H1 (cell line): ENCODE data around the gene USP3. TPM values are rescaled to one million over a fixed set of nuclear protein-coding genes. Genes with fewer than 3 reads are reported as not detected.

ENCODE experiments used
- CTCF ChIA-PET: fragments of 300-600 bp; sonication (Branson Sonifier 250); formaldehyde crosslinking; loops from one replicate; lab custom pipeline; 2021; ENCODE audit not compliant: partially characterized antibody; lab: Charles Lee
- POLR2A ChIA-PET: fragments of 300-600 bp; sonication (Branson Sonifier 250); formaldehyde crosslinking; loops from one replicate; lab custom pipeline; 2021; ENCODE audit warnings: inconsistent platforms; ENCODE audit not compliant: partially characterized antibody; lab: Charles Lee
- DNase-seq, 2 experiments: peaks; one replicate each; pipeline versions ENCODE4 v3.0.0 to v3.0.0-alpha.2; 2010 to 2022; ENCODE audit warnings: low spot score in 2 of 2, low read depth in 1 of 2, mixed read lengths in 1 of 2
- FAIRE-seq: peaks from 2 replicates; lab custom pipeline; 2011; peaks lifted over from hg19 to GRCh38; lab: Jason Lieb, UNC
- H2AFZ ChIP-seq: 2 replicates; pipeline ENCODE4 v1.8.1; 2012; ENCODE audit warnings: low read length, inconsistent platforms
- H2AK5ac ChIP-seq: 2 replicates; pipeline ENCODE4 v1.6.1; 2013; ENCODE audit warnings: low read depth, low read length
- H2BK120ac ChIP-seq: replicated peaks from 2 replicates; pipeline ENCODE3; 2013; ENCODE audit warnings: low read depth, low read length, inconsistent platforms
- H2BK12ac ChIP-seq: 2 replicates; pipeline ENCODE4 v1.6.1; 2013; ENCODE audit warnings: low read depth, low read length
- H2BK15ac ChIP-seq: 2 replicates; pipeline ENCODE4 v1.6.1; 2013; ENCODE audit warnings: low read length
- H2BK20ac ChIP-seq: 2 replicates; pipeline ENCODE4 v1.6.1; 2013; ENCODE audit warnings: low read length
- H2BK5ac ChIP-seq: 2 replicates; pipeline ENCODE4 v1.6.1; 2013; ENCODE audit warnings: low read depth, low read length
- H3K14ac ChIP-seq: 2 replicates; pipeline ENCODE4 v1.6.1; 2013; ENCODE audit warnings: inconsistent platforms; ENCODE audit not compliant: insufficient read length
- H3K18ac ChIP-seq: 2 replicates; pipeline ENCODE4 v1.6.1; 2013; ENCODE audit warnings: low read length; ENCODE audit errors: extremely low read depth
- H3K23ac ChIP-seq: 2 replicates; pipeline ENCODE4 v1.6.1; 2013; ENCODE audit warnings: inconsistent platforms; ENCODE audit not compliant: insufficient read length
- H3K23me2 ChIP-seq: 2 replicates; pipeline ENCODE4 v1.6.1; 2013; ENCODE audit warnings: low read depth, low read length
- H3K27ac ChIP-seq: 2 replicates; pipeline ENCODE4 v1.6.1; 2011; ENCODE audit warnings: low read depth, low read length, inconsistent platforms
- H3K27me3 ChIP-seq, 4 experiments: replicated peaks in 1 of 4; 1 replicate in 1 of 4; 2 replicates in 3 of 4; pipeline versions ENCODE4 v1.6.1 to v1.8.1; 2011 to 2013; ENCODE audit warnings: low read length in 3 of 4, mild to moderate bottlenecking in 3 of 4, inconsistent platforms in 2 of 4, mixed read lengths in 2 of 4, moderate library complexity in 1 of 4; ENCODE audit not compliant: control insufficient read depth in 3 of 4, insufficient read depth in 3 of 4; ENCODE audit errors: extremely low read depth in 1 of 4
- H3K36me3 ChIP-seq, 4 experiments: 2 replicates each; pipeline versions ENCODE4 v1.6.1 to v1.8.1; 2011 to 2013; ENCODE audit warnings: mild to moderate bottlenecking in 4 of 4, low read length in 3 of 4, moderate library complexity in 2 of 4, control low read depth in 1 of 4, inconsistent platforms in 1 of 4; ENCODE audit not compliant: insufficient read depth in 4 of 4, control insufficient read depth in 2 of 4
- H3K4ac ChIP-seq: replicated peaks from 2 replicates; pipeline ENCODE3; 2013; ENCODE audit warnings: low read length, low read depth, mixed read lengths, inconsistent platforms; ENCODE audit not compliant: insufficient read length
- H3K4me1 ChIP-seq, 4 experiments: replicated peaks in 1 of 4; 1 replicate in 1 of 4; 2 replicates in 3 of 4; pipeline versions ENCODE4 v1.6.1 to v1.8.1; 2011 to 2013; ENCODE audit warnings: low read length in 3 of 4, inconsistent platforms in 2 of 4, mixed read lengths in 1 of 4; ENCODE audit not compliant: insufficient read depth in 4 of 4, control insufficient read depth in 3 of 4
- H3K4me2 ChIP-seq, 2 experiments: 2 replicates each; pipeline versions ENCODE4 v1.6.1 to v1.8.1; 2011 to 2013; ENCODE audit warnings: low read depth in 2 of 2, low read length in 2 of 2, control low read depth in 1 of 2, inconsistent platforms in 1 of 2, mild to moderate bottlenecking in 1 of 2; ENCODE audit not compliant: insufficient read depth in 1 of 2
- H3K4me3 ChIP-seq, 4 experiments: fragments of 200-600, 300-600 bp in 1 of 4; sonication (generic), shearing (Covaris generic), sonication (Bioruptor Twin) in 1 of 4; 2 replicates each; pipeline versions ENCODE4 v1.5.1 to v1.8.1; 2011 to 2016; ENCODE audit warnings: low read length in 4 of 4, low read depth in 3 of 4, control low read depth in 2 of 4, inconsistent platforms in 2 of 4, mild to moderate bottlenecking in 2 of 4, mixed read lengths in 1 of 4, moderate library complexity in 1 of 4; ENCODE audit not compliant: insufficient read depth in 2 of 4; ENCODE audit errors: extremely low read depth in 1 of 4
- H3K56ac ChIP-seq: replicated peaks from 2 replicates; pipeline ENCODE3; 2013; ENCODE audit warnings: low read depth, mild to moderate bottlenecking, mixed read lengths, low read length, inconsistent platforms; ENCODE audit not compliant: insufficient read length
- H3K79me1 ChIP-seq: 2 replicates; pipeline ENCODE4 v1.6.1; 2013; ENCODE audit warnings: low read depth, low read length, control low read depth
- H3K79me2 ChIP-seq, 2 experiments: 2 replicates each; pipeline versions ENCODE4 v1.6.1 to v1.8.1; 2012 to 2013; ENCODE audit warnings: low read length in 2 of 2, mild to moderate bottlenecking in 2 of 2, inconsistent platforms in 1 of 2; ENCODE audit not compliant: insufficient read depth in 2 of 2, control insufficient read depth in 1 of 2
- H3K9ac ChIP-seq, 4 experiments: replicated peaks in 1 of 4; 1 replicate in 1 of 4; 2 replicates in 3 of 4; pipeline versions ENCODE4 v1.6.1 to v1.8.1; 2011 to 2013; ENCODE audit warnings: low read depth in 3 of 4, low read length in 3 of 4, control low read depth in 2 of 4, mild to moderate bottlenecking in 2 of 4, moderate library complexity in 2 of 4, inconsistent platforms in 1 of 4; ENCODE audit errors: extremely low read depth in 1 of 4
- H3K9me3 ChIP-seq, 2 experiments: 2 replicates each; pipeline versions ENCODE4 v1.6.1 to v1.8.1; 2012 to 2013; ENCODE audit warnings: mild to moderate bottlenecking in 2 of 2, moderate library complexity in 2 of 2, control low read depth in 1 of 2, inconsistent platforms in 1 of 2, low read depth in 1 of 2, low read length in 1 of 2, mixed read lengths in 1 of 2; ENCODE audit not compliant: insufficient read depth in 2 of 2
- H4K20me1 ChIP-seq, 2 experiments: replicated peaks in 1 of 2; 2 replicates each; pipeline versions ENCODE3 to v1.8.1; 2011 to 2013; ENCODE audit warnings: inconsistent platforms in 2 of 2, low read length in 2 of 2, mild to moderate bottlenecking in 1 of 2; ENCODE audit not compliant: insufficient read depth in 2 of 2, control insufficient read depth in 1 of 2
- H4K5ac ChIP-seq: 2 replicates; pipeline ENCODE4 v1.6.1; 2013; ENCODE audit warnings: low read length, low read depth, mixed read lengths, inconsistent platforms; ENCODE audit not compliant: insufficient read length
- H4K8ac ChIP-seq: 2 replicates; pipeline ENCODE4 v1.8.0; 2013; ENCODE audit warnings: mild to moderate bottlenecking, moderate library complexity, low read length, inconsistent platforms; ENCODE audit not compliant: insufficient read depth; ENCODE audit errors: extremely low read depth
- H4K91ac ChIP-seq: replicated peaks from 2 replicates; pipeline ENCODE3; 2013; ENCODE audit warnings: low read length, mixed read lengths, inconsistent platforms; ENCODE audit not compliant: insufficient read length
- CHD2 ChIP-seq: IDR thresholded peaks from 2 replicates; pipeline ENCODE4 v1.6.1; 2012; ENCODE audit warnings: low read length, improper control_type of control experiment
- CTBP2 ChIP-seq: IDR thresholded peaks from 2 replicates; pipeline ENCODE4 v1.7.0; 2011; ENCODE audit warnings: borderline replicate concordance, mild to moderate bottlenecking, moderate library complexity, mixed read lengths, low read length; ENCODE audit not compliant: insufficient read depth, insufficient read length
- KDM5A ChIP-seq: fragments of 200-600 bp; IDR thresholded peaks from 2 replicates; pipeline ENCODE4 v1.7.1; 2012; ENCODE audit warnings: mild to moderate bottlenecking, low read length, inconsistent platforms, mixed read lengths
- TAF7 ChIP-seq: optimal IDR thresholded peaks from 2 replicates; pipeline ENCODE3; 2011; ENCODE audit warnings: low read depth, mild to moderate bottlenecking, inconsistent platforms, low read length, moderate library complexity, borderline replicate concordance
- WGBS, 2 experiments: shearing (Covaris generic) in 1 of 2; methylation state at CpG; one replicate each; pipeline versions ENCODE4 v1.1.6 to v1.1.7; 2013 to 2015; ENCODE audit warnings: low lambda C conversion rate in 2 of 2, mixed read lengths in 2 of 2, inconsistent platforms in 1 of 2, low coverage in 1 of 2, missing lambda C conversion rate in 1 of 2; ENCODE audit not compliant: insufficient replicate concordance in 2 of 2, insufficient coverage in 1 of 2, insufficient read length in 1 of 2; ENCODE audit errors: extremely low coverage in 1 of 2, missing lambda C conversion rate in 1 of 2; 5-methylcytosine and 5-hydroxymethylcytosine counted together
- polyA plus RNA-seq, 7 experiments: library from polyadenylated mRNA; depleted of rRNA in 3 of 7; stranded (reverse) in 5 of 7; unstranded in 2 of 7; fragments of >200 nt in 5 of 7; fragments of 200-250 nt in 2 of 7; gene quantifications; 1 replicate in 5 of 7; 2 replicates in 1 of 7; 4 replicates in 1 of 7; pipeline versions ENCODE4 v1.2.1 to v1.2.3, GENCODE V29; 2011 to 2013; ENCODE audit warnings: missing spikeins in 2 of 7, mixed read lengths in 2 of 7
- total RNA-seq: library from RNA; stranded (reverse); fragmentation: NEBNext Ultra II Directional; extraction: Animal tissue kit (Norgen Biotek cat#: 25700); gene quantifications from 2 replicates; pipeline ENCODE4 v1.2.1, GENCODE V29; 2021

The USP3 gene
- total and polyA plus RNA-seq, 2 of the 8 experiments (the other 6 are each of a cell fraction or from before 2014, with no cell fraction given), result 15.5 to 16.2 TPM

GRCh38 chr15:63492541-63493077 is 11.8 kb upstream of the USP3 start:
- POLR2A ChIA-PET, result no interaction called here
- Histone ChIP-seq H3K14ac (no peak overlapping the region), H4K8ac (no peak overlapping the region), H3K36me3 (no peaks in the 10 kb centered on the region), H3K4me2 (no peak overlapping the region), H3K9ac (no peak overlapping the region), H4K91ac (no peak overlapping the region), H2AFZ (no peak overlapping the region), H3K27ac (no peak overlapping the region), H4K5ac (no peak overlapping the region), H3K23me2 (no peaks in the 10 kb centered on the region), H3K56ac (no peak overlapping the region), H3K4me3 (no peak overlapping the region), H2BK5ac (no peak overlapping the region), H2AK5ac (no peak overlapping the region), H4K20me1 (no peaks in the 10 kb centered on the region), H3K27me3 (peaks cover 0 to 14% (median 6%) of the 10 kb centered on the region in 4 experiments; a peak in 4 of 7 replicates), H2BK15ac (no peak overlapping the region), H3K79me2 (no peaks in the 10 kb centered on the region), H2BK12ac (no peak overlapping the region), H3K23ac (no peak overlapping the region), H2BK120ac (no peak overlapping the region), H3K4me1 (peaks cover 0 to 18% (median 7%) of the 10 kb centered on the region in 4 experiments; a peak in 6 of 7 replicates), H2BK20ac (no peak overlapping the region), H3K9me3 (no peaks in the 10 kb centered on the region), H3K18ac (no peak overlapping the region), H3K79me1 (no peaks in the 10 kb centered on the region), H3K4ac (no peak overlapping the region)
- CTCF ChIA-PET, result interaction anchor here (0.6 to 2.4 kb wide), 5 partner anchors 26 to 107 kb away, joined by 3 to 9 read pairs (median 4); no protein-coding TSS in a partner anchor
- WGBS, 2 experiments, result 90% methylated on average over 8 of the region's 8 CpGs; no CpG with 5 or more reads in 1 of the 2 experiments
- TF ChIP-seq CTBP2, result no peak
- TF ChIP-seq TAF7, result no peak
- no peak for TF ChIP-seq CHD2
- TF ChIP-seq KDM5A, result no peak
- no peak for DNase-seq
- FAIRE-seq, result no peak
